HS-5 (cell line): ENCODE results near the gene IARS1.

ENCODE experiments used
- DNase-seq: peaks from one replicate; pipeline ENCODE4 v3.0.0-alpha.2; 2012; ENCODE audit warnings: low read depth

The IARS1 gene

GRCh38 chr9:92295240-92295790 is 1.8 kb upstream of the IARS1 start:
- no peak for DNase-seq

GRCh38 chr9:92294297-92294676 is 790 bp upstream of the IARS1 start:
- no peak for DNase-seq

- DNase-seq = no peak
These were observed 482 bp downstream of the IARS1 start for GRCh38 chr9:92293075-92293354.

- no peak for DNase-seq
These were observed 991 bp downstream of the IARS1 start for GRCh38 chr9:92292338-92293074.

GRCh38 chr9:92291577-92291976 is 1.9 kb downstream of the IARS1 start:
- no peak for DNase-seq

GRCh38 chr9:92290785-92291429 is 2.6 kb downstream of the IARS1 start:
- no peak for DNase-seq

GRCh38 chr9:92289708-92290390 is 3.6 kb downstream of the IARS1 start:
- DNase-seq = no peak

GRCh38 chr9:92279302-92279701 is 14.2 kb downstream of the IARS1 start:
- DNase-seq = no peak

- peak; percentile 63 for DNase-seq
These were observed 15.4 kb downstream of the IARS1 start for GRCh38 chr9:92278110-92278509.

- no peak for DNase-seq
These were observed 17.0 kb downstream of the IARS1 start for GRCh38 chr9:92276331-92277032.

- no peak for DNase-seq
These were observed 18.0 kb downstream of the IARS1 start for GRCh38 chr9:92275541-92275940.

GRCh38 chr9:92270511-92270910 is 23.0 kb downstream of the IARS1 start:
- no peak for DNase-seq

GRCh38 chr9:92266486-92266885 is 27.0 kb downstream of the IARS1 start:
- no peak for DNase-seq

GRCh38 chr9:92265154-92265553 is 28.3 kb downstream of the IARS1 start:
- DNase-seq = peak; percentile 60

GRCh38 chr9:92263131-92263530 is 30.4 kb downstream of the IARS1 start:
- no peak for DNase-seq

- DNase-seq = no peak
These were observed 36.2 kb downstream of the IARS1 start for GRCh38 chr9:92257327-92257726.

- DNase-seq = no peak
These were observed 38.8 kb downstream of the IARS1 start for GRCh38 chr9:92254381-92255337.

- no peak for DNase-seq
These were observed 39.8 kb downstream of the IARS1 start for GRCh38 chr9:92253656-92254055.

- no peak for DNase-seq
These were observed 45.5 kb downstream of the IARS1 start for GRCh38 chr9:92247981-92248380.

GRCh38 chr9:92247296-92247695 is 46.2 kb downstream of the IARS1 start:
- no peak for DNase-seq
